HCT116 (cell line): ENCODE results near the gene ITGAL. TPM values are rescaled to one million over a fixed set of nuclear protein-coding genes. Genes with fewer than 3 reads are reported as not detected.
A peak's percentile ranks its signal among the peaks of the same experiment; 100 is the strongest.

Source experiments
- ATAC-seq: fragments of 200-7000 bp; cut with Tn5 transposase; 2 replicates; pipeline ENCODE4 v1.9.1; 2020; ENCODE audit warnings: mild to moderate bottlenecking, moderate library complexity
- BruUV-seq: library from RNA; stranded (reverse); fragments of 400-500 nt; replicated peaks from 2 replicates; lab custom pipeline; 2021; lab: Mats Ljungman, UMichigan
- CTCF ChIA-PET: fragments of 300-600 bp; sonication (Branson Sonifier 250); formaldehyde crosslinking; loops from one replicate; lab custom pipeline; 2021; ENCODE audit warnings: antibody characterized with exemption; lab: Charles Lee
- POLR2A ChIA-PET: fragments of 300-600, 350-600 bp; sonication (Branson Sonifier 250); formaldehyde crosslinking; loops from one replicate; lab custom pipeline; 2021; ENCODE audit warnings: antibody characterized with exemption; lab: Charles Lee
- RAD21 ChIA-PET, 2 experiments: fragments of 300-600 bp; sonication (Branson Sonifier 250); formaldehyde crosslinking; loops; one replicate each; lab custom pipeline; 2023; ENCODE audit warnings: low total read pairs in 2 of 2; ENCODE audit not compliant: uncharacterized antibody in 2 of 2, unreplicated experiment in 2 of 2, low non-redundant PET in 1 of 2; lab: Charles Lee
- DNase-seq: peaks from one replicate; pipeline ENCODE4 v3.0.0-alpha.2; 2010; ENCODE audit warnings: low read depth, low spot score
- H2AFZ ChIP-seq: fragments of 200-600 bp; shearing (Covaris generic), sonication (generic); 2 replicates; pipeline ENCODE4 v1.6.1; 2017; ENCODE audit warnings: low read depth, mixed run types, mixed read lengths, antibody characterized with exemption, low read length; ENCODE audit not compliant: poor library complexity, severe bottlenecking
- H3K27ac ChIP-seq: 2 replicates; pipeline ENCODE4 v1.5.1; 2012; ENCODE audit warnings: low read depth, low read length
- H3K27me3 ChIP-seq: fragments of 200-600 bp; sonication (generic); 2 replicates; pipeline ENCODE4 v1.6.1; 2016; ENCODE audit warnings: mixed run types, low read length, mixed read lengths; ENCODE audit not compliant: insufficient read depth
- H3K36me3 ChIP-seq, 2 experiments: fragments of 200-500 bp in 1 of 2; fragments of 200-600 bp in 1 of 2; sonication (Bioruptor generic) in 1 of 2; sonication (generic) in 1 of 2; 2 replicates each; pipeline versions ENCODE4 v1.5.1 to v1.6.1; 2014 to 2016; ENCODE audit warnings: low read length in 2 of 2, inconsistent platforms in 1 of 2, mixed read lengths in 1 of 2, mixed run types in 1 of 2; ENCODE audit not compliant: insufficient read depth in 2 of 2, control insufficient read depth in 1 of 2
- H3K4me1 ChIP-seq, 2 experiments: fragments of 200-600 bp in 1 of 2; sonication (generic) in 1 of 2; 2 replicates each; pipeline versions ENCODE4 v1.5.1 to v1.6.1; 2012 to 2017; ENCODE audit warnings: low read length in 2 of 2, inconsistent platforms in 1 of 2, mild to moderate bottlenecking in 1 of 2, mixed read lengths in 1 of 2, mixed run types in 1 of 2, moderate library complexity in 1 of 2; ENCODE audit not compliant: insufficient read depth in 2 of 2, control insufficient read depth in 1 of 2
- H3K4me2 ChIP-seq: fragments of 200-600 bp; sonication (generic); 2 replicates; pipeline ENCODE4 v1.6.1; 2017; ENCODE audit warnings: mixed run types, low read length, mixed read lengths
- H3K4me3 ChIP-seq, 2 experiments: fragments of 200-600 bp in 1 of 2; sonication (generic) in 1 of 2; replicated peaks in 1 of 2; 2 replicates each; pipeline ENCODE4 v1.5.1; 2011 to 2016; ENCODE audit warnings: low read length in 2 of 2, control low read depth in 1 of 2, low read depth in 1 of 2, mild to moderate bottlenecking in 1 of 2, mixed read lengths in 1 of 2, mixed run types in 1 of 2
- H3K79me2 ChIP-seq: fragments of 200-600 bp; sonication (generic); 2 replicates; pipeline ENCODE4 v1.6.1; 2017; ENCODE audit warnings: mild to moderate bottlenecking, mixed run types, low read length, moderate library complexity, mixed read lengths; ENCODE audit not compliant: insufficient read depth
- H3K9ac ChIP-seq: fragments of 200-600 bp; sonication (generic); 2 replicates; pipeline ENCODE4 v1.6.1; 2016; ENCODE audit warnings: low read length, mixed read lengths
- H3K9me2 ChIP-seq: fragments of 200-600 bp; sonication (generic), shearing (Covaris generic); 2 replicates; pipeline ENCODE4 v1.6.1; 2017; ENCODE audit warnings: mixed run types, mild to moderate bottlenecking, moderate library complexity; ENCODE audit not compliant: insufficient read depth
- H3K9me3 ChIP-seq, 2 experiments: fragments of 200-500 bp in 1 of 2; fragments of 200-600 bp in 1 of 2; sonication (Bioruptor generic) in 1 of 2; sonication (generic) in 1 of 2; 2 replicates each; pipeline ENCODE4 v1.6.1; 2014 to 2017; ENCODE audit warnings: low read length in 2 of 2, mixed read lengths in 2 of 2, inconsistent platforms in 1 of 2, low read depth in 1 of 2, mild to moderate bottlenecking in 1 of 2, mixed run types in 1 of 2, moderate library complexity in 1 of 2; ENCODE audit not compliant: control insufficient read depth in 1 of 2, insufficient read depth in 1 of 2
- H4K20me1 ChIP-seq: fragments of 200-600 bp; sonication (generic), shearing (Covaris generic); 2 replicates; pipeline ENCODE4 v1.6.1; 2017; ENCODE audit warnings: mixed run types, mild to moderate bottlenecking, moderate library complexity; ENCODE audit not compliant: insufficient read depth
- ATF3 ChIP-seq: IDR thresholded peaks from 2 replicates; pipeline ENCODE4 v1.6.1; 2012
- CBX3 ChIP-seq: IDR thresholded peaks from 2 replicates; pipeline ENCODE4 v1.6.1; 2012; ENCODE audit warnings: low read depth
- CEBPB ChIP-seq: IDR thresholded peaks from 2 replicates; pipeline ENCODE4 v1.6.1; 2012; ENCODE audit warnings: low read depth
- EZH2phosphoT487 ChIP-seq: fragments of 200-600 bp; IDR thresholded peaks from 2 replicates; pipeline ENCODE4 v1.6.1; 2018; ENCODE audit warnings: antibody characterized with exemption, borderline replicate concordance
- FOSL1 ChIP-seq: IDR thresholded peaks from 2 replicates; pipeline ENCODE4 v1.6.1; 2012; ENCODE audit warnings: low read depth
- POLR2A ChIP-seq: IDR thresholded peaks from 2 replicates; pipeline ENCODE4 v1.7.0; 2011; ENCODE audit warnings: borderline replicate concordance; ENCODE audit not compliant: insufficient read depth, insufficient read length; ENCODE audit errors: extremely low read depth
- POLR2AphosphoS5 ChIP-seq: IDR thresholded peaks from 2 replicates; pipeline ENCODE4 v1.6.1; 2011; ENCODE audit warnings: mild to moderate bottlenecking, low read depth, low read length, moderate library complexity
- RAD21 ChIP-seq: IDR thresholded peaks from 2 replicates; pipeline ENCODE4 v1.6.1; 2012; ENCODE audit warnings: low read depth, mild to moderate bottlenecking
- SP1 ChIP-seq: IDR thresholded peaks from 2 replicates; pipeline ENCODE4 v1.6.1; 2012; ENCODE audit warnings: low read depth
- TCF7L2 ChIP-seq: IDR thresholded peaks from 2 replicates; pipeline ENCODE4 v1.7.0; 2011; ENCODE audit warnings: borderline replicate concordance, inconsistent platforms; ENCODE audit not compliant: insufficient read depth, insufficient read length; ENCODE audit errors: extremely low read depth
- YY1 ChIP-seq: IDR thresholded peaks from 2 replicates; pipeline ENCODE4 v1.6.1; 2011; ENCODE audit warnings: low read length, low read depth, moderate library complexity, mild to moderate bottlenecking; ENCODE audit not compliant: insufficient replicate concordance; ENCODE audit errors: extremely low read depth
- ZFX ChIP-seq: fragments of 450-650 bp; IDR thresholded peaks from 2 replicates; pipeline ENCODE4 v1.6.1; 2017
- ZNF274 ChIP-seq: fragments of 200-500 bp; sonication (Bioruptor generic); IDR thresholded peaks from 2 replicates; pipeline ENCODE4 v1.6.1; 2014; ENCODE audit warnings: mild to moderate bottlenecking, low read depth, low read length, inconsistent platforms
- intact Hi-C: fragments of 100-400 bp; cut with micrococcal nuclease; formaldehyde crosslinking; loops from 2 replicates; pipeline ENCODE4 v1.10.0; 2022
- total RNA-seq: library from RNA; stranded (reverse); gene quantifications from one replicate; pipeline ENCODE4 v1.2.1, GENCODE V29; 2021; ENCODE audit not compliant: unreplicated experiment
- TF ChIP-seq, protein P1 (sequence below): IDR thresholded peaks from 2 replicates; pipeline ENCODE4 v1.6.1; 2011; ENCODE audit warnings: mild to moderate bottlenecking, low read length, moderate library complexity; ENCODE audit not compliant: insufficient replicate concordance; ENCODE audit errors: extremely low read depth

The ITGAL gene
- total RNA-seq, 1 experiment from 2014 or later, result 1.4 TPM

- ChIA-PET CTCF (no interaction called here), RAD21 (no interaction called here), POLR2A (interaction anchor here (1.1 kb wide), 1 partner anchor 322 kb away, joined by 3 read pairs; no protein-coding TSS in a partner anchor)
- BruUV-seq, result no TSS peak
- DNase-seq (no peak), ATAC-seq (peak; percentile 55)
- Histone ChIP-seq H3K27me3 (no peaks in the 10 kb centered on the region), H3K79me2 (no peaks in the 10 kb centered on the region), H3K4me2 (peak overlapping the region; percentile 30; the same call in 1 of the 2 replicates), H3K4me1 (peaks cover 7 to 9% of the 10 kb centered on the region in 2 experiments), H4K20me1 (no peaks in the 10 kb centered on the region), H3K27ac (no peak overlapping the region), H3K9me2 (no peaks in the 10 kb centered on the region), H3K9ac (no peak overlapping the region), H3K36me3 (no peaks in the 10 kb centered on the region), H2AFZ (no peak overlapping the region), H3K4me3 (no peak overlapping the region), H3K9me3 (no peaks in the 10 kb centered on the region)
- TF ChIP-seq EZH2phosphoT487, result no peak
- no peak for TF ChIP-seq CEBPB
- 0 out of 2 replicates have a peak, but pooled peaks have one; percentile 25 for TF ChIP-seq FOSL1
- TF ChIP-seq POLR2AphosphoS5, result no peak
- intact Hi-C loops, result no loop called here
These were observed 19.3 kb downstream of the ITGAL start for GRCh38 chr16:30491744-30492308.

- Histone ChIP-seq H3K4me2 (no peak overlapping the region), H3K4me3 (no peak overlapping the region), H3K9ac (no peak overlapping the region), H4K20me1 (no peaks in the 10 kb centered on the region), H3K4me1 (peaks cover 20 to 25% of the 10 kb centered on the region in 2 experiments), H3K9me2 (no peaks in the 10 kb centered on the region), H3K27ac (no peak overlapping the region), H3K9me3 (no peaks in the 10 kb centered on the region), H3K36me3 (no peaks in the 10 kb centered on the region), H3K79me2 (no peaks in the 10 kb centered on the region), H3K27me3 (no peaks in the 10 kb centered on the region), H2AFZ (no peak overlapping the region)
- no peak for DNase-seq
- RAD21 ChIA-PET, result no interaction called here
- no TSS peak for BruUV-seq
- POLR2A ChIA-PET, result no interaction called here
- intact Hi-C loops, result no loop called here
- no peak for ATAC-seq
- CTCF ChIA-PET, result no interaction called here
- TF ChIP-seq CBX3 (no peak), YY1 (no peak), POLR2A (no peak), SP1 (no peak), RAD21 (no peak), ZFX (no peak), ZNF274 (no peak), ATF3 (no peak), TCF7L2 (no peak)
- TF ChIP-seq, protein P1, sequence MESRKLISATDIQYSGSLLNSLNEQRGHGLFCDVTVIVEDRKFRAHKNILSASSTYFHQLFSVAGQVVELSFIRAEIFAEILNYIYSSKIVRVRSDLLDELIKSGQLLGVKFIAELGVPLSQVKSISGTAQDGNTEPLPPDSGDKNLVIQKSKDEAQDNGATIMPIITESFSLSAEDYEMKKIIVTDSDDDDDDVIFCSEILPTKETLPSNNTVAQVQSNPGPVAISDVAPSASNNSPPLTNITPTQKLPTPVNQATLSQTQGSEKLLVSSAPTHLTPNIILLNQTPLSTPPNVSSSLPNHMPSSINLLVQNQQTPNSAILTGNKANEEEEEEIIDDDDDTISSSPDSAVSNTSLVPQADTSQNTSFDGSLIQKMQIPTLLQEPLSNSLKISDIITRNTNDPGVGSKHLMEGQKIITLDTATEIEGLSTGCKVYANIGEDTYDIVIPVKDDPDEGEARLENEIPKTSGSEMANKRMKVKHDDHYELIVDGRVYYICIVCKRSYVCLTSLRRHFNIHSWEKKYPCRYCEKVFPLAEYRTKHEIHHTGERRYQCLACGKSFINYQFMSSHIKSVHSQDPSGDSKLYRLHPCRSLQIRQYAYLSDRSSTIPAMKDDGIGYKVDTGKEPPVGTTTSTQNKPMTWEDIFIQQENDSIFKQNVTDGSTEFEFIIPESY, result no peak
These were observed 21.5 kb downstream of the ITGAL start for GRCh38 chr16:30493941-30494488.
